Suprapubic skin (tissue), 3 donors: ENCODE data around the gene RFX3.

ENCODE experiments used
- CTCF ChIP-seq, 2 donors: fragments of 200-600 bp in 1 of 2; fragments of 450-650 bp in 1 of 2; sonication (generic) in 1 of 2; IDR thresholded peaks; one replicate each; pipeline ENCODE4 v1.5.1; 2016 to 2019; ENCODE audit warnings: antibody characterized with exemption in 2 of 2, mild to moderate bottlenecking in 1 of 2, moderate library complexity in 1 of 2
- EP300 ChIP-seq: sonication (generic); formaldehyde crosslinking; IDR thresholded peaks from one replicate; pipeline ENCODE4 v1.6.1; 2017; ENCODE audit warnings: antibody characterized with exemption
- POLR2A ChIP-seq, 2 donors: fragments of 450-650 bp; IDR thresholded peaks; one replicate each; pipeline ENCODE4 v1.6.1; 2017; ENCODE audit warnings: antibody characterized with exemption in 2 of 2, mild to moderate bottlenecking in 2 of 2, moderate library complexity in 2 of 2

- TF ChIP-seq CTCF (IDR thresholded peaks at IDR 0.05) (no peak), POLR2A (IDR thresholded peaks at IDR 0.05) (no peak), EP300 (no peak)
Measured at GRCh38 chr9:3549225-3549624, 23.4 kb upstream of the RFX3 start.
